Hepatocyte (in vitro differentiated cells): ENCODE results near the gene FLT1. TPM values are rescaled to one million over a fixed set of nuclear protein-coding genes. Genes with fewer than 3 reads are reported as not detected.

Experiments used
- DNase-seq: peaks from one replicate; pipeline ENCODE4 v3.0.0-alpha.2; 2016; ENCODE audit warnings: low spot score
- H2AFZ ChIP-seq: fragments of 200-600 bp; sonication (generic); 2 replicates; pipeline ENCODE4 v1.6.0; 2016; ENCODE audit warnings: antibody characterized with exemption, mild to moderate bottlenecking
- H3K27ac ChIP-seq: fragments of 200-600 bp; sonication (generic); 2 replicates; pipeline ENCODE4 v1.5.1; 2016; ENCODE audit warnings: mild to moderate bottlenecking
- H3K27me3 ChIP-seq: fragments of 200-600 bp; sonication (generic); 2 replicates; pipeline ENCODE4 v1.6.1; 2016
- H3K36me3 ChIP-seq: fragments of 200-600 bp; sonication (generic); replicated peaks from 2 replicates; pipeline ENCODE4 v1.5.1; 2016; ENCODE audit warnings: low read depth; ENCODE audit not compliant: insufficient read depth
- H3K4me1 ChIP-seq: fragments of 200-600 bp; sonication (generic); 2 replicates; pipeline ENCODE4 v1.5.1; 2016; ENCODE audit warnings: mild to moderate bottlenecking, moderate library complexity; ENCODE audit not compliant: insufficient read depth
- H3K4me2 ChIP-seq: fragments of 200-600 bp; sonication (generic); 2 replicates; pipeline ENCODE4 v1.6.0; 2016
- H3K4me3 ChIP-seq: fragments of 200-600 bp; sonication (generic); 2 replicates; pipeline ENCODE4 v1.5.1; 2016; ENCODE audit warnings: mild to moderate bottlenecking
- H3K79me2 ChIP-seq: fragments of 200-600 bp; sonication (generic); 2 replicates; pipeline ENCODE4 v1.6.0; 2017; ENCODE audit warnings: mild to moderate bottlenecking
- H3K9me2 ChIP-seq: fragments of 200-600 bp; sonication (generic); replicated peaks from 2 replicates; pipeline ENCODE4 v1.6.0; 2017; ENCODE audit warnings: mild to moderate bottlenecking; ENCODE audit not compliant: insufficient read depth
- H3K9me3 ChIP-seq: fragments of 200-600 bp; sonication (generic); 2 replicates; pipeline ENCODE4 v1.5.1; 2016; ENCODE audit warnings: low read depth, mild to moderate bottlenecking
- H4K20me1 ChIP-seq: fragments of 200-600 bp; sonication (generic); 2 replicates; pipeline ENCODE4 v1.6.0; 2016; ENCODE audit warnings: mild to moderate bottlenecking; ENCODE audit not compliant: insufficient read depth, poor library complexity, severe bottlenecking
- CTCF ChIP-seq: fragments of 200-600 bp; sonication (generic); IDR thresholded peaks from 2 replicates; pipeline ENCODE4 v1.5.1; 2016; ENCODE audit warnings: antibody characterized with exemption, mild to moderate bottlenecking; ENCODE audit not compliant: poor library complexity
- EZH2 ChIP-seq: fragments of 200-600 bp; sonication (generic); IDR thresholded peaks from 2 replicates; pipeline ENCODE4 v1.6.1; 2016; ENCODE audit warnings: antibody characterized with exemption, mild to moderate bottlenecking, borderline replicate concordance
- EZH2phosphoT487 ChIP-seq: fragments of 200-600 bp; sonication (generic); IDR thresholded peaks from one replicate; pipeline ENCODE4 v1.6.1; 2018; ENCODE audit warnings: antibody characterized with exemption, mild to moderate bottlenecking, low read depth, moderate library complexity; ENCODE audit not compliant: unreplicated experiment, severe bottlenecking
- WGBS: methylation state at CpG from one replicate; pipeline ENCODE4 v1.1.6; 2016; ENCODE audit warnings: low lambda C conversion rate; ENCODE audit errors: missing lambda C conversion rate; 5-methylcytosine and 5-hydroxymethylcytosine counted together
- polyA plus RNA-seq: library from polyadenylated mRNA; unstranded; fragments of >200 nt; fragmentation: Nextera tagmentation; extraction: Ambion mirVana; gene quantifications from 2 replicates; pipeline ENCODE4 v1.2.1, GENCODE V29; 2016
- total RNA-seq: library from RNA; depleted of rRNA; stranded (reverse); fragments of >200 nt; gene quantifications from 2 replicates; pipeline ENCODE4 v1.2.3, GENCODE V29; 2014

The FLT1 gene
- total and polyA plus RNA-seq, 2 experiments from 2014 or later: 30.4 to 40.1 TPM

- DNase-seq: no peak
- no peak overlapping the region for H3K27ac ChIP-seq
- H3K9me3 ChIP-seq: no peaks in the 10 kb centered on the region
- H4K20me1 ChIP-seq: no peaks in the 10 kb centered on the region
- no peaks in the 10 kb centered on the region for H3K27me3 ChIP-seq
- no peaks in the 10 kb centered on the region for H3K79me2 ChIP-seq
- no peaks in the 10 kb centered on the region for H3K9me2 ChIP-seq
- H3K36me3 ChIP-seq: no peaks in the 10 kb centered on the region
- no peak overlapping the region for H3K4me2 ChIP-seq
- H3K4me3 ChIP-seq: no peak overlapping the region
- H2AFZ ChIP-seq: no peak overlapping the region
- no peak for TF ChIP-seq EZH2
- TF ChIP-seq CTCF: no peak
- no peak for TF ChIP-seq EZH2phosphoT487
- H3K4me1 ChIP-seq: no peaks in the 10 kb centered on the region
These were observed 15.1 kb upstream of the FLT1 start for GRCh38 chr13:28510066-28510465.

- Histone ChIP-seq H3K27me3 (no peaks in the 10 kb centered on the region), H3K36me3 (no peaks in the 10 kb centered on the region), H3K4me1 (no peaks in the 10 kb centered on the region), H3K4me3 (no peak overlapping the region), H3K9me3 (no peaks in the 10 kb centered on the region), H3K4me2 (no peak overlapping the region), H3K79me2 (no peaks in the 10 kb centered on the region), H4K20me1 (no peaks in the 10 kb centered on the region), H3K27ac (no peak overlapping the region), H2AFZ (no peak overlapping the region), H3K9me2 (no peaks in the 10 kb centered on the region)
- 60% methylated on average over 7 of the region's 7 CpGs for WGBS
- TF ChIP-seq CTCF (no peak), EZH2 (no peak), EZH2phosphoT487 (no peak)
- no peak for DNase-seq
These were observed 10.7 kb upstream of the FLT1 start for GRCh38 chr13:28505543-28506135.

GRCh38 chr13:28503182-28503967 is 8.4 kb upstream of the FLT1 start:
- Histone ChIP-seq H3K9me3 (no peaks in the 10 kb centered on the region), H3K9me2 (no peaks in the 10 kb centered on the region), H3K4me2 (no peak overlapping the region), H3K4me3 (no peak overlapping the region), H3K36me3 (no peaks in the 10 kb centered on the region), H3K27ac (peak overlapping the region; percentile 20), H3K4me1 (no peaks in the 10 kb centered on the region), H3K27me3 (peaks cover under 1% of the 10 kb centered on the region), H4K20me1 (no peaks in the 10 kb centered on the region), H2AFZ (no peak overlapping the region), H3K79me2 (no peaks in the 10 kb centered on the region)
- no peak for TF ChIP-seq EZH2phosphoT487
- TF ChIP-seq CTCF: no peak
- no peak for TF ChIP-seq EZH2
- 55% methylated on average over 6 of the region's 6 CpGs for WGBS
- no peak for DNase-seq
